Keratinocyte (primary cell): ENCODE data around the gene CCDC88B.

ENCODE experiments used
- EZH2 ChIP-seq: IDR thresholded peaks from one replicate; pipeline ENCODE4 v1.6.1; 2012; ENCODE audit warnings: inconsistent platforms, mild to moderate bottlenecking, low read length, moderate library complexity
- TF ChIP-seq, protein P1 (sequence below), 3 experiments: IDR thresholded peaks in 1 of 3; conservative IDR thresholded peaks in 1 of 3; optimal IDR thresholded peaks in 1 of 3; 2 replicates in 2 of 3; 3 replicates in 1 of 3; pipeline versions ENCODE3 to v1.5.1; 2011; ENCODE audit warnings: low read length in 3 of 3, mild to moderate bottlenecking in 3 of 3, moderate library complexity in 2 of 3, control low read depth in 1 of 3, inconsistent platforms in 1 of 3; ENCODE audit not compliant: insufficient read depth in 2 of 3; ENCODE audit errors: extremely low read depth in 1 of 3

DNA sequence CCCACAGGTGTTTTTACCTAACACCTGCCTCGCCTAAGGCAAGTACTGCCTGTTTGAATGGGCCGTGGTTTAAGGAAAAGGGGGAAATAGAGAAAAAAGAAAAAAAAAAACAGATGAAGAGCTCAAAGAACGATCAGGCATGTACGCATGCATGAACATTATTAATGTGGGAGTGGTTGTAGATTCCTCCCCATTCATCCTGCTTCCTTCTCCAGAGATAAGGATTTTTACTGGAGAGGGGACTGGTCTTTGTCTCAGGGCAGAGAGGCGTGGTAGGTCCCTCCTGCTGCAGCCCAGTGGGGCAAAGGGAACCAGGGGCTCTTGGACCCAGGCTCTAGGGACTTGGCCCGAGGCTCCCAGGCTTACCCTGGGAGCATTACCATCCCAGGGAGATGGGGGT, 42.0 kb downstream of the CCDC88B start:
- TF ChIP-seq, protein P1, sequence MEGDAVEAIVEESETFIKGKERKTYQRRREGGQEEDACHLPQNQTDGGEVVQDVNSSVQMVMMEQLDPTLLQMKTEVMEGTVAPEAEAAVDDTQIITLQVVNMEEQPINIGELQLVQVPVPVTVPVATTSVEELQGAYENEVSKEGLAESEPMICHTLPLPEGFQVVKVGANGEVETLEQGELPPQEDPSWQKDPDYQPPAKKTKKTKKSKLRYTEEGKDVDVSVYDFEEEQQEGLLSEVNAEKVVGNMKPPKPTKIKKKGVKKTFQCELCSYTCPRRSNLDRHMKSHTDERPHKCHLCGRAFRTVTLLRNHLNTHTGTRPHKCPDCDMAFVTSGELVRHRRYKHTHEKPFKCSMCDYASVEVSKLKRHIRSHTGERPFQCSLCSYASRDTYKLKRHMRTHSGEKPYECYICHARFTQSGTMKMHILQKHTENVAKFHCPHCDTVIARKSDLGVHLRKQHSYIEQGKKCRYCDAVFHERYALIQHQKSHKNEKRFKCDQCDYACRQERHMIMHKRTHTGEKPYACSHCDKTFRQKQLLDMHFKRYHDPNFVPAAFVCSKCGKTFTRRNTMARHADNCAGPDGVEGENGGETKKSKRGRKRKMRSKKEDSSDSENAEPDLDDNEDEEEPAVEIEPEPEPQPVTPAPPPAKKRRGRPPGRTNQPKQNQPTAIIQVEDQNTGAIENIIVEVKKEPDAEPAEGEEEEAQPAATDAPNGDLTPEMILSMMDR (optimal IDR thresholded peaks at IDR 0.05 in 1 of 3, IDR thresholded peaks at IDR 0.05 in 1 of 3, conservative IDR thresholded peaks at IDR 0.05 in 1 of 3; ENCODE audit: extremely low read depth in 1 of 3, insufficient read depth in 2 of 3, low read length in 3 of 3), result no peak
- TF ChIP-seq EZH2, result no peak
